PC-3 (cell line): ENCODE results near the gene UPF2. TPM values are rescaled to one million over a fixed set of nuclear protein-coding genes. Genes with fewer than 3 reads are reported as not detected.

Source experiments
- ATAC-seq: fragments of 200-7000 bp; cut with Tn5 transposase; 2 replicates; pipeline ENCODE4 v1.9.1; 2020; ENCODE audit warnings: mild to moderate bottlenecking, moderate library complexity
- BruUV-seq: library from RNA; stranded (reverse); fragments of 400-500 nt; replicated peaks from 2 replicates; lab custom pipeline; 2021; lab: Mats Ljungman, UMichigan
- CTCF ChIA-PET: fragments of 300-600 bp; sonication (Branson Sonifier 250); formaldehyde crosslinking; loops from one replicate; lab custom pipeline; 2022; ENCODE audit warnings: antibody characterized with exemption; lab: Charles Lee
- POLR2A ChIA-PET: fragments of 300-600 bp; sonication (Branson Sonifier 250); formaldehyde crosslinking; loops from one replicate; lab custom pipeline; 2022; ENCODE audit warnings: antibody characterized with exemption; ENCODE audit not compliant: unreplicated experiment; lab: Charles Lee
- DNase-seq: peaks from one replicate; pipeline ENCODE4 v3.0.0-alpha.2; 2015
- H2AFZ ChIP-seq: fragments of 300-600 bp; sonication (generic); 2 replicates; pipeline ENCODE4 v1.6.0; 2016; ENCODE audit warnings: antibody characterized with exemption, low read length
- H3F3A ChIP-seq: fragments of 300-600 bp; sonication (generic); one replicate; pipeline ENCODE4 v1.6.0; 2017; ENCODE audit warnings: antibody characterized with exemption, low read length, control low read depth, mild to moderate bottlenecking; ENCODE audit not compliant: unreplicated experiment
- H3K27ac ChIP-seq: fragments of 300-600 bp; sonication (generic); 2 replicates; pipeline ENCODE4 v1.5.1; 2016; ENCODE audit warnings: mild to moderate bottlenecking, low read length
- H3K27me3 ChIP-seq: fragments of 300-600 bp; sonication (generic); 2 replicates; pipeline ENCODE4 v1.6.1; 2016; ENCODE audit warnings: low read length, mixed read lengths
- H3K36me3 ChIP-seq: fragments of 300-600 bp; sonication (generic); 2 replicates; pipeline ENCODE4 v1.6.1; 2016; ENCODE audit warnings: low read depth, mixed run types, low read length, mixed read lengths
- H3K4me1 ChIP-seq: fragments of 300-600 bp; sonication (generic); 2 replicates; pipeline ENCODE4 v1.5.1; 2016; ENCODE audit warnings: low read length; ENCODE audit not compliant: insufficient read depth
- H3K4me2 ChIP-seq: fragments of 300-600 bp; sonication (generic); 2 replicates; pipeline ENCODE4 v1.6.0; 2016; ENCODE audit warnings: low read length
- H3K4me3 ChIP-seq: fragments of 300-600 bp; sonication (generic); 2 replicates; pipeline ENCODE4 v1.5.1; 2016; ENCODE audit warnings: mild to moderate bottlenecking, low read length, mixed read lengths
- H3K79me2 ChIP-seq: fragments of 300-600 bp; sonication (generic); 2 replicates; pipeline ENCODE4 v1.6.1; 2017; ENCODE audit warnings: low read length, mixed read lengths
- H3K9ac ChIP-seq: fragments of 300-600 bp; sonication (generic); 2 replicates; pipeline ENCODE4 v1.6.0; 2016; ENCODE audit warnings: mild to moderate bottlenecking, low read length
- H3K9me2 ChIP-seq: fragments of 300-600 bp; sonication (generic); replicated peaks from 2 replicates; pipeline ENCODE4 v1.6.1; 2016; ENCODE audit warnings: mixed run types, low read length, mixed read lengths
- H3K9me3 ChIP-seq: fragments of 300-600 bp; sonication (generic); 2 replicates; pipeline ENCODE4 v1.6.1; 2016; ENCODE audit warnings: low read length, mixed read lengths
- H4K20me1 ChIP-seq: fragments of 300-600 bp; sonication (generic); 2 replicates; pipeline ENCODE4 v1.6.1; 2016; ENCODE audit warnings: low read length, mixed read lengths
- CTCF ChIP-seq: fragments of 300-600 bp; sonication (generic); conservative IDR thresholded peaks from 2 replicates; pipeline ENCODE4 v1.5.1; 2017; ENCODE audit warnings: antibody characterized with exemption, low read depth, mild to moderate bottlenecking, low read length
- EZH2 ChIP-seq: fragments of 300-600 bp; sonication (generic); IDR thresholded peaks from one replicate; pipeline ENCODE4 v1.6.1; 2017; ENCODE audit warnings: antibody characterized with exemption, mild to moderate bottlenecking, low read length; ENCODE audit not compliant: unreplicated experiment
- EZH2phosphoT487 ChIP-seq: fragments of 300-600 bp; sonication (generic); IDR thresholded peaks from 2 replicates; pipeline ENCODE4 v1.6.1; 2018; ENCODE audit warnings: mild to moderate bottlenecking, antibody characterized with exemption, low read length, borderline replicate concordance
- intact Hi-C: fragments of 100-400 bp; cut with micrococcal nuclease; formaldehyde crosslinking; loops from 2 replicates; pipeline ENCODE4 v1.9.0; 2023
- total RNA-seq: library from RNA; depleted of rRNA; stranded (reverse); fragments of >200 nt; gene quantifications from 2 replicates; pipeline ENCODE4 v1.2.3, GENCODE V29; 2014

The UPF2 gene
- total RNA-seq, 1 experiment from 2014 or later: 12.0 TPM

GRCh38 chr10:11876805-11877590 is 165.6 kb downstream of the UPF2 start:
- no peaks in the 10 kb centered on the region for H4K20me1 ChIP-seq
- no peaks in the 10 kb centered on the region for H3K36me3 ChIP-seq
- TF ChIP-seq CTCF (no peak), EZH2 (no peak), EZH2phosphoT487 (no peak)
- no peak overlapping the region for H3K4me2 ChIP-seq
- POLR2A ChIA-PET: no interaction called here
- no peak overlapping the region for H2AFZ ChIP-seq
- CTCF ChIA-PET: interaction anchor here (0.7 kb wide), 1 partner anchor 209 kb away, joined by 3 read pairs; no protein-coding TSS in a partner anchor
- H3K9me3 ChIP-seq: no peaks in the 10 kb centered on the region
- H3F3A ChIP-seq: no peaks in the 10 kb centered on the region
- H3K79me2 ChIP-seq: no peaks in the 10 kb centered on the region
- H3K4me1 ChIP-seq: peaks cover 36% of the 10 kb centered on the region
- H3K27ac ChIP-seq: peak overlapping the region; percentile 99
- H3K27me3 ChIP-seq: no peaks in the 10 kb centered on the region
- ATAC-seq (no peak), DNase-seq (no peak)
- no peaks in the 10 kb centered on the region for H3K9me2 ChIP-seq
- BruUV-seq: no TSS peak
- H3K9ac ChIP-seq: peak overlapping the region; percentile 84; the same call in 1 of the 2 replicates
- no peak overlapping the region for H3K4me3 ChIP-seq
- intact Hi-C loops: loop anchor here (10.0 kb wide), 1 partner anchor 108 kb away; no protein-coding TSS in a partner anchor

GRCh38 chr10:11876324-11876723 is 166.3 kb downstream of the UPF2 start:
- no peaks in the 10 kb centered on the region for H3K9me3 ChIP-seq
- H3K4me1 ChIP-seq: peaks cover 29% of the 10 kb centered on the region
- no peaks in the 10 kb centered on the region for H3F3A ChIP-seq
- BruUV-seq: TSS peak; percentile 62
- 0 out of 2 replicates have a peak overlapping the region, but pooled peaks have one; percentile 32 for H2AFZ ChIP-seq
- peak overlapping the region; percentile 84 for H3K9ac ChIP-seq
- H3K4me2 ChIP-seq: no peak overlapping the region
- H3K27ac ChIP-seq: peak overlapping the region; percentile 99
- H3K9me2 ChIP-seq: no peaks in the 10 kb centered on the region
- H3K79me2 ChIP-seq: no peaks in the 10 kb centered on the region
- ATAC-seq: no peak
- POLR2A ChIA-PET: no interaction called here
- DNase-seq: no peak
- H3K36me3 ChIP-seq: no peaks in the 10 kb centered on the region
- CTCF ChIA-PET: interaction anchor here (1.0 to 1.3 kb wide), 2 partner anchors 93 to 110 kb away, joined by 4 read pairs; no protein-coding TSS in a partner anchor
- no peaks in the 10 kb centered on the region for H3K27me3 ChIP-seq
- TF ChIP-seq EZH2 (no peak), CTCF (no peak), EZH2phosphoT487 (no peak)
- intact Hi-C loops: loop anchor here (10.0 kb wide), 1 partner anchor 108 kb away; no protein-coding TSS in a partner anchor
- no peaks in the 10 kb centered on the region for H4K20me1 ChIP-seq
- no peak overlapping the region for H3K4me3 ChIP-seq
